ENCODE data around the gene ILDR2.
A peak's percentile ranks its signal among the peaks of the same experiment; 100 is the strongest.

Gene ILDR2

DNA sequence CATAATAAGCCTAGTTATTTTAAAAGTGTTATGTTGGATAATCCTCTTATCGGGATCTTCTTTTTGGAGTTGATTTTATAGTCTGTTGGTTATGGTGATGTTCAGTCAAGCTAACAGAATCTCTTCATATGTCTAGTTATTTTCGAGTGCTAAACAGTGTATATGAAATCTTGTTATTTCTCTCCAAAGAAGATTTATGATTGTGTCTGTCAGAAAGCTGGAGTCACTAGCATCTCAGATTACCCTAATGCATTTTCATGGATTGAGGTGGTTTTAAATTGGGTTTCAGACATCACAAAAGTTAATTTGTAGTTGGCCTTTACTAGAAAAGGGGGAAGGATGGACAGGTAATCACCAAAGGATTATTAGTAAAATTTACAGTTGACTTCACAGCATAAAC, 27.0 kb upstream of the ILDR2 start:
- H4K8ac ChIP-seq (ENCODE audit: low read depth, low read length) = no peak overlapping the region
- DNase-seq = no peak
- H3K36me3 ChIP-seq (ENCODE audit: control insufficient read depth in 1 of 2, insufficient read depth in 2 of 2, low read length in 2 of 2) = no peaks in the 10 kb centered on the region
- H2BK120ac ChIP-seq (ENCODE audit: insufficient read depth, low read length, poor library complexity) = no peak overlapping the region
- no peak overlapping the region for H2BK5ac ChIP-seq (ENCODE audit: low read depth, low read length, poor library complexity)
- H3K14ac ChIP-seq (ENCODE audit: low read length) = no peak overlapping the region
- H3K27ac ChIP-seq (ENCODE audit: low read depth, low read length) = no peak overlapping the region
- no peak overlapping the region for H4K12ac ChIP-seq (ENCODE audit: low read depth, low read length)
- H3K79me2 ChIP-seq (ENCODE audit: control insufficient read depth, insufficient read depth, low read length, poor library complexity) = no peaks in the 10 kb centered on the region
- no peak overlapping the region for H3K4me3 ChIP-seq (ENCODE audit: low read depth, low read length)
- H3K79me1 ChIP-seq (ENCODE audit: low read length) = no peaks in the 10 kb centered on the region
- H3K18ac ChIP-seq (ENCODE audit: low read length) = no peak overlapping the region
- H2AK5ac ChIP-seq (ENCODE audit: low read length) = no peak overlapping the region
- no CpG with 5 or more reads among the region's 2 CpGs for WGBS (ENCODE audit: extremely low coverage, insufficient coverage, insufficient read length)
- H3K4ac ChIP-seq (ENCODE audit: low read depth, low read length) = no peak overlapping the region
- no peak overlapping the region for H3K4me2 ChIP-seq (ENCODE audit: low read length)
- H2AFZ ChIP-seq (ENCODE audit: insufficient read depth, low read length, poor library complexity) = no peak overlapping the region
- H2BK12ac ChIP-seq (ENCODE audit: low read length) = no peak overlapping the region
- H3K27me3 ChIP-seq (ENCODE audit: insufficient read depth, low read length) = no peaks in the 10 kb centered on the region
- H3K9ac ChIP-seq (ENCODE audit: low read length) = no peak overlapping the region
- no peak overlapping the region for H4K91ac ChIP-seq (ENCODE audit: low read depth, low read length)
- no peak overlapping the region for H3K23ac ChIP-seq (ENCODE audit: low read length)
- no peaks in the 10 kb centered on the region for H3K9me3 ChIP-seq (ENCODE audit: insufficient read depth, low read depth, low read length)
- no peaks in the 10 kb centered on the region for H3K4me1 ChIP-seq (ENCODE audit: control insufficient read depth in 1 of 2, insufficient read depth in 2 of 2, low read length in 2 of 2)

DNA sequence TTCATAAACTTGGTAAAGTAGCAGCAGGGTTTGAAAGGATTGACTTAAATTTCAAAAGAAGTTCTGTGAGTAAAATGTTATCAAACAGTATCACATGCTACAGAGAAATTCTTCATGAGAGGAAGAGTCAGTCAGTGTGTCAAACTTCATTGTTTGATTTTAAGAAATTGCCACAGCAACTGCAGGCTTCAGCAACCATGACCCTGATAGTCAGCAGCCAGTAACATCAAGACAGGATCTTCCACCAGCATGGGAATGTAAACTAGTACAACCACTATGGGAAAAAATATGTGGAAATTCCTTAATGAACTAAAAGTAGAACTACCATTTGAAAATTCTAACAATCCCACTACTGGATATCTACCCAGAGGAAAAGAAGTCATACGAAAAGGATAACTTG, 25.2 kb upstream of the ILDR2 start:
- Histone ChIP-seq H3K79me2 (ENCODE audit: control insufficient read depth, insufficient read depth, low read length, poor library complexity) (no peaks in the 10 kb centered on the region), H3K18ac (ENCODE audit: low read length) (no peak overlapping the region), H3K23ac (ENCODE audit: low read length) (no peak overlapping the region), H2AK5ac (ENCODE audit: low read length) (no peak overlapping the region), H3K4me1 (ENCODE audit: control insufficient read depth in 1 of 2, insufficient read depth in 2 of 2, low read length in 2 of 2) (no peaks in the 10 kb centered on the region), H3K14ac (ENCODE audit: low read length) (no peak overlapping the region), H3K4me2 (ENCODE audit: low read length) (no peak overlapping the region), H3K27ac (ENCODE audit: low read depth, low read length) (no peak overlapping the region), H2BK5ac (ENCODE audit: low read depth, low read length, poor library complexity) (no peak overlapping the region), H3K4me3 (ENCODE audit: low read depth, low read length) (no peak overlapping the region), H4K8ac (ENCODE audit: low read depth, low read length) (no peak overlapping the region), H3K79me1 (ENCODE audit: low read length) (no peaks in the 10 kb centered on the region), H4K91ac (ENCODE audit: low read depth, low read length) (no peak overlapping the region), H3K9ac (ENCODE audit: low read length) (no peak overlapping the region), H2AFZ (ENCODE audit: insufficient read depth, low read length, poor library complexity) (no peak overlapping the region), H3K27me3 (ENCODE audit: insufficient read depth, low read length) (no peaks in the 10 kb centered on the region), H4K12ac (ENCODE audit: low read depth, low read length) (no peak overlapping the region), H2BK12ac (ENCODE audit: low read length) (no peak overlapping the region), H3K9me3 (ENCODE audit: insufficient read depth, low read depth, low read length) (no peaks in the 10 kb centered on the region), H3K36me3 (ENCODE audit: control insufficient read depth in 1 of 2, insufficient read depth in 2 of 2, low read length in 2 of 2) (no peaks in the 10 kb centered on the region), H2BK120ac (ENCODE audit: insufficient read depth, low read length, poor library complexity) (no peak overlapping the region), H3K4ac (ENCODE audit: low read depth, low read length) (no peak overlapping the region)
- no CpG with 5 or more reads among the region's 1 CpG for WGBS (ENCODE audit: extremely low coverage, insufficient coverage, insufficient read length)
- DNase-seq = peak in 1 of 2 donors; percentile 68

DNA sequence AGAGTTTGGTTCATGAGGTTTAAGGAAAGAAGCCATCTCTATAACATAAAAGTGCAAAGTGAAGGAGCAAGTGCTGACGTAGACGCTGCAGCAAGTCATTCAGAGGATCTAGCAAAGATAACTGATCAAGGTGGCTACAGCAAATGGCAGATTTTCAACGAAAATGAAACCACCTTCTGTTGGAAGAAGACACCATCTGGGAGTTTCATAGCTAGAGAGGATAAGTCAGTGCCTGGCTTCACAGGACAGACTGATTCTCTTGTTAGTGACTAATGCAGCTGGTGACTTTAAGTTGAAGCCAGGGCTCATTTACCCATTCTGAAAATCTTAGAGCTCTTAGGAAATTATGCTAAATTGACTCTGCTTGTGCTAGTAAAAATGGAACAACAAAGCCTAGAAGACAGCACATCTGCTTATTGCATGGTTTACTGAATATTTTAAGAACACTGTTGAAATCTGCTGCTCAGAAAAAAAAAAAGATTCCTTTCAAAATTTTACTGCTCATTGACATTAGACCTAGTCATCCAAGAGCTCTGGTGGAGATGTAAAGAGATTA, 24.2 kb upstream of the ILDR2 start:
- H3K79me1 ChIP-seq (ENCODE audit: low read length) = no peaks in the 10 kb centered on the region

DNA sequence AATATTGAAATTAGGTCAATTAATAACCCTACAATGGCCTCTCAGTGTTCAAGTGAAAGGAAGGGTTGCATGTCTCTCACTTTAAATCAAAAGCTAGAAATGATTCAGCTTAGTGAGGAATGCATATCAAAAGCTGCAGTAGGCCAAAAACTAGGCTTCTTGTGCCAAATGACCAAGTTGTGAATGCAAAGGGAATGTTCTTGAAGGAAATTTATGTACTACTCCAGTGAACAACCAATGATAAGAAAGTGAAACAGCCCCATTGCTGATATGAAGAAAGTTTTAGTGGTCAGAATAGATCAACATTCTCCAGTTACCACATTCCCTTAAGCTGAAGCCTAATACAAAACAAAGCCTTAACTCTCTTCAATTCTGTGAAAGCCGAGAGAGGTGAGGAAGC, 23.7 kb upstream of the ILDR2 start:
- H2BK120ac ChIP-seq (ENCODE audit: insufficient read depth, low read length, poor library complexity) = no peak overlapping the region
- H3K4me3 ChIP-seq (ENCODE audit: low read depth, low read length) = no peak overlapping the region
- H2BK12ac ChIP-seq (ENCODE audit: low read length) = no peak overlapping the region
- H2BK5ac ChIP-seq (ENCODE audit: low read depth, low read length, poor library complexity) = no peak overlapping the region
- no peak for DNase-seq
- H4K12ac ChIP-seq (ENCODE audit: low read depth, low read length) = no peak overlapping the region
- no peak overlapping the region for H3K27ac ChIP-seq (ENCODE audit: low read depth, low read length)
- H3K79me1 ChIP-seq (ENCODE audit: low read length) = no peaks in the 10 kb centered on the region
- H4K8ac ChIP-seq (ENCODE audit: low read depth, low read length) = no peak overlapping the region
- H3K18ac ChIP-seq (ENCODE audit: low read length) = no peak overlapping the region
- H3K4me2 ChIP-seq (ENCODE audit: low read length) = no peak overlapping the region
- no peak overlapping the region for H2AK5ac ChIP-seq (ENCODE audit: low read length)
- no peaks in the 10 kb centered on the region for H3K27me3 ChIP-seq (ENCODE audit: insufficient read depth, low read length)
- no peak overlapping the region for H3K23ac ChIP-seq (ENCODE audit: low read length)
- no peak overlapping the region for H4K91ac ChIP-seq (ENCODE audit: low read depth, low read length)
- no peaks in the 10 kb centered on the region for H3K9me3 ChIP-seq (ENCODE audit: insufficient read depth, low read depth, low read length)
- H3K36me3 ChIP-seq (ENCODE audit: control insufficient read depth in 1 of 2, insufficient read depth in 2 of 2, low read length in 2 of 2) = no peaks in the 10 kb centered on the region
- no peak overlapping the region for H2AFZ ChIP-seq (ENCODE audit: insufficient read depth, low read length, poor library complexity)
- no peak overlapping the region for H3K9ac ChIP-seq (ENCODE audit: low read length)
- H3K79me2 ChIP-seq (ENCODE audit: control insufficient read depth, insufficient read depth, low read length, poor library complexity) = no peaks in the 10 kb centered on the region
- H3K4ac ChIP-seq (ENCODE audit: low read depth, low read length) = no peak overlapping the region
- no peak overlapping the region for H3K14ac ChIP-seq (ENCODE audit: low read length)
- H3K4me1 ChIP-seq (ENCODE audit: control insufficient read depth in 1 of 2, insufficient read depth in 2 of 2, low read length in 2 of 2) = no peaks in the 10 kb centered on the region
- WGBS (ENCODE audit: extremely low coverage, insufficient coverage, insufficient read length) = no CpG with 5 or more reads among the region's 1 CpG

More for the DNA sequence above, 24.2 kb upstream of the ILDR2 start:
- Histone ChIP-seq H3K9me3 (ENCODE audit: insufficient read depth, low read depth, low read length) (no peaks in the 10 kb centered on the region), H3K4me1 (ENCODE audit: control insufficient read depth in 1 of 2, insufficient read depth in 2 of 2, low read length in 2 of 2) (no peaks in the 10 kb centered on the region), H3K14ac (ENCODE audit: low read length) (no peak overlapping the region), H3K23ac (ENCODE audit: low read length) (no peak overlapping the region), H3K4me3 (ENCODE audit: low read depth, low read length) (no peak overlapping the region), H2BK120ac (ENCODE audit: insufficient read depth, low read length, poor library complexity) (no peak overlapping the region), H3K18ac (ENCODE audit: low read length) (no peak overlapping the region), H3K79me2 (ENCODE audit: control insufficient read depth, insufficient read depth, low read length, poor library complexity) (no peaks in the 10 kb centered on the region), H4K91ac (ENCODE audit: low read depth, low read length) (no peak overlapping the region), H4K12ac (ENCODE audit: low read depth, low read length) (no peak overlapping the region), H3K4me2 (ENCODE audit: low read length) (no peak overlapping the region), H2AK5ac (ENCODE audit: low read length) (no peak overlapping the region), H3K27ac (ENCODE audit: low read depth, low read length) (no peak overlapping the region), H3K27me3 (ENCODE audit: insufficient read depth, low read length) (no peaks in the 10 kb centered on the region), H4K8ac (ENCODE audit: low read depth, low read length) (no peak overlapping the region), H2BK5ac (ENCODE audit: low read depth, low read length, poor library complexity) (no peak overlapping the region), H3K36me3 (ENCODE audit: control insufficient read depth in 1 of 2, insufficient read depth in 2 of 2, low read length in 2 of 2) (no peaks in the 10 kb centered on the region), H3K9ac (ENCODE audit: low read length) (no peak overlapping the region), H2BK12ac (ENCODE audit: low read length) (no peak overlapping the region), H3K4ac (ENCODE audit: low read depth, low read length) (no peak overlapping the region), H2AFZ (ENCODE audit: insufficient read depth, low read length, poor library complexity) (no peak overlapping the region)
- no peak for DNase-seq
- no CpG with 5 or more reads among the region's 3 CpGs for WGBS (ENCODE audit: extremely low coverage, insufficient coverage, insufficient read length)
